Measurements from ENCODE around the gene HSPH1.
"Not testable (repeated sequence)": the region's sequence is repeated elsewhere in the genome, so short reads cannot be mapped to it uniquely, and the experiment has no call there.

The HSPH1 gene

GRCh38 chr13:31198519-31198918 is 36.8 kb upstream of the HSPH1 start:
- Histone ChIP-seq H3K36me3 (ENCODE audit: control insufficient read depth, low read depth, low read length) (no peaks in the 10 kb centered on the region), H3K4me3 (ENCODE audit: low read length) (no peak overlapping the region), H3K27ac (ENCODE audit: low read length) (no peak overlapping the region), H3K9me3 (ENCODE audit: control insufficient read depth, low read depth, low read length) (no peaks in the 10 kb centered on the region), H3K4me1 (ENCODE audit: control insufficient read depth, low read depth, low read length) (no peaks in the 10 kb centered on the region), H3K9ac (ENCODE audit: low read length) (no peak overlapping the region), H3K27me3 (ENCODE audit: control insufficient read depth, insufficient read depth, low read length) (peaks cover 14% of the 10 kb centered on the region)

GRCh38 chr13:31196992-31197391 is 35.3 kb upstream of the HSPH1 start:
- H3K27me3 ChIP-seq (ENCODE audit: control insufficient read depth, insufficient read depth, low read length): peaks cover 14% of the 10 kb centered on the region
- no peak overlapping the region for H3K4me3 ChIP-seq (ENCODE audit: low read length)
- H3K27ac ChIP-seq (ENCODE audit: low read length): no peak overlapping the region
- no peaks in the 10 kb centered on the region for H3K4me1 ChIP-seq (ENCODE audit: control insufficient read depth, low read depth, low read length)
- H3K9me3 ChIP-seq (ENCODE audit: control insufficient read depth, low read depth, low read length): no peaks in the 10 kb centered on the region
- H3K9ac ChIP-seq (ENCODE audit: low read length): no peak overlapping the region
- H3K36me3 ChIP-seq (ENCODE audit: control insufficient read depth, low read depth, low read length): no peaks in the 10 kb centered on the region

- H3K9me3 ChIP-seq (ENCODE audit: control insufficient read depth, low read depth, low read length): no peaks in the 10 kb centered on the region
- peaks cover 6% of the 10 kb centered on the region for H3K27me3 ChIP-seq (ENCODE audit: control insufficient read depth, insufficient read depth, low read length)
Observed at GRCh38 chr13:31195616-31196015, 33.9 kb upstream of the HSPH1 start.

DNA sequence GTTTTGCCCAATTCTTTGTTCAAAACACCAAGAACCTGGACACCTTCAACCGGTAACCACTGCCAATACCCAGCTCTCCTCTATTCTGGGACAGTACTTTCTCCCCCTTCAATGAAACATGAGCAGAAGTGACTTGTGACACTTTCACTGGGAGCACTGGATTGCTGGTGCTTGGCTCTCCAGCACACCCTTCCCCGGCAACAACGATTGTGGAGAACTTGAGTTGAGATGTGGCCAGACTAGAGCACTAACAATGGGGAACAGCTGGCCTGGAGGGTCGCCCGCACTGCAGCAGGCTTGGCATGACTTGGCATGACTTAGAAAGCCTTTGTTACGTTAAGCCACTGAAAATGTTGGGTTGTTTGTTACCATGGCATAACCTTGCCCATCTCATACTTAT is 30.6 kb upstream of the HSPH1 start:
- no peaks in the 10 kb centered on the region for H3K4me1 ChIP-seq (ENCODE audit: control insufficient read depth, low read depth, low read length)
- no peak overlapping the region for H3K9ac ChIP-seq (ENCODE audit: low read length)
- no peaks in the 10 kb centered on the region for H3K9me3 ChIP-seq (ENCODE audit: control insufficient read depth, low read depth, low read length)
- no peak overlapping the region for H3K27ac ChIP-seq (ENCODE audit: low read length)
- H3K27me3 ChIP-seq (ENCODE audit: control insufficient read depth, insufficient read depth, low read length): no peaks in the 10 kb centered on the region
- no peaks in the 10 kb centered on the region for H3K36me3 ChIP-seq (ENCODE audit: control insufficient read depth, low read depth, low read length)
- H3K4me3 ChIP-seq (ENCODE audit: low read length): no peak overlapping the region

More at GRCh38 chr13:31195616-31196015, 33.9 kb upstream of the HSPH1 start:
- Histone ChIP-seq H3K36me3 (ENCODE audit: control insufficient read depth, low read depth, low read length) (no peaks in the 10 kb centered on the region), H3K27ac (ENCODE audit: low read length) (no peak overlapping the region), H3K4me1 (ENCODE audit: control insufficient read depth, low read depth, low read length) (no peaks in the 10 kb centered on the region), H3K4me3 (ENCODE audit: low read length) (no peak overlapping the region), H3K9ac (ENCODE audit: low read length) (no peak overlapping the region)

GRCh38 chr13:31191748-31192147 is 30.0 kb upstream of the HSPH1 start:
- Histone ChIP-seq H3K9ac (ENCODE audit: low read length) (no peak overlapping the region), H3K4me3 (ENCODE audit: low read length) (no peak overlapping the region), H3K27me3 (ENCODE audit: control insufficient read depth, insufficient read depth, low read length) (no peaks in the 10 kb centered on the region), H3K4me1 (ENCODE audit: control insufficient read depth, low read depth, low read length) (no peaks in the 10 kb centered on the region), H3K27ac (ENCODE audit: low read length) (no peak overlapping the region), H3K9me3 (ENCODE audit: control insufficient read depth, low read depth, low read length) (no peaks in the 10 kb centered on the region), H3K36me3 (ENCODE audit: control insufficient read depth, low read depth, low read length) (no peaks in the 10 kb centered on the region)

DNA sequence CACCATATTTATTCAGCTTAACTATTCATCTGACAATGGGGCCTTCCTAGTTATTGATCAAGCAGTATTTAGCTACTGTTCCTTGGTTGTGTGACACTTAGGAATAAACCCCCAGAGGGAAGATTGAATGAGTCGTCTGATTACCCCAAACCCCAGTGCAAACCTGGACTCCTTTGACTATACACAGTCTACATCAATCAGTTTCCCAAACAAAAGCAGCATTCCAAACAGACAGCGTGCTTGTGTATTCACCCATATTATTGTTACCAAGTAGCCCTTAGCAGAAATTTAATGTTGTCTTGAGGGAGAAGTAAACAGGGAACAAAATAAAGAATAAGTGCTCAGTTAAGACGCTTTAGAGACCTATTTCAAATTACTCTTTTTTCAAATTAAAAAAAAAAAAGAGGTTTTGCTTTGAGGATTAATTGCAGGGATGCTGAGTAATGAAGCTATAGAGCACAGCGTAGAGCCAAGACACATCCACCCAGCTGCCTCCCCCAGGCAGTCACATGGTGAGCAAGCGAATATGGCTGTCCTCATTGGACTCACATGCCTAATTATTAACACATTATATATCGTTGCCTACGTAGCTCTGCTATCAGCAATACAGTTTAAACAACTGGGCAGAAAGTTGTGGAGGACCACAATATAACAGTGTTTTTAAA is 23.4 kb upstream of the HSPH1 start:
- H3K4me3 ChIP-seq (ENCODE audit: low read length): no peak overlapping the region
- no peaks in the 10 kb centered on the region for H3K27me3 ChIP-seq (ENCODE audit: control insufficient read depth, insufficient read depth, low read length)
- no peak overlapping the region for H3K27ac ChIP-seq (ENCODE audit: low read length)
- no peaks in the 10 kb centered on the region for H3K9me3 ChIP-seq (ENCODE audit: control insufficient read depth, low read depth, low read length)
- H3K4me1 ChIP-seq (ENCODE audit: control insufficient read depth, low read depth, low read length): no peaks in the 10 kb centered on the region
- no peaks in the 10 kb centered on the region for H3K36me3 ChIP-seq (ENCODE audit: control insufficient read depth, low read depth, low read length)
- H3K9ac ChIP-seq (ENCODE audit: low read length): no peak overlapping the region

- Histone ChIP-seq H3K36me3 (ENCODE audit: control insufficient read depth, low read depth, low read length) (no peaks in the 10 kb centered on the region), H3K27ac (ENCODE audit: low read length) (no peak overlapping the region), H3K4me1 (ENCODE audit: control insufficient read depth, low read depth, low read length) (no peaks in the 10 kb centered on the region), H3K27me3 (ENCODE audit: control insufficient read depth, insufficient read depth, low read length) (no peaks in the 10 kb centered on the region), H3K9ac (ENCODE audit: low read length) (no peak overlapping the region), H3K9me3 (ENCODE audit: control insufficient read depth, low read depth, low read length) (no peaks in the 10 kb centered on the region), H3K4me3 (ENCODE audit: low read length) (no peak overlapping the region)
Observed at GRCh38 chr13:31184451-31184850, 22.7 kb upstream of the HSPH1 start.

GRCh38 chr13:31182987-31183386 is 21.3 kb upstream of the HSPH1 start:
- Histone ChIP-seq H3K27me3 (ENCODE audit: control insufficient read depth, insufficient read depth, low read length) (no peaks in the 10 kb centered on the region), H3K4me1 (ENCODE audit: control insufficient read depth, low read depth, low read length) (no peaks in the 10 kb centered on the region)

DNA sequence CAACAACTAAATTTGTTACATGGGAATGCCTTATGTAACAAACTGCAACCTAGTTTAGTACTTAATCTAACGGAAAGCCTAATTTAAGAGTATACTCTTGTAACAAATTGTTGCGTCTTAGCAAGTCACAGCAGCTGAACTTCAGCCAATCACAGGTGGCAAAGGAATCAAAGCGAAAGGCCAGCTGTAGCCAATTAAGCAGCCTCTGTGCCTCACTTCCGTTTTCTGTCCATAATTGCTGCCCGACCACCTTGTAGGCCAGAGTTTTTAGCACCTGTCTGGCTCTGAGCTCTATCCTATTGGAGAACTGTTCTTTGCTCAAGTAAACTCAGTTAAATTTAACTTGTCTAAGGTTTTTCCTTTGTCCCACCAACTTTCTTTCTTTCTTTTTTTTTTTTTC is 18.1 kb upstream of the HSPH1 start:
- H3K4me1 ChIP-seq (ENCODE audit: control insufficient read depth, low read depth, low read length): no peaks in the 10 kb centered on the region
- no peaks in the 10 kb centered on the region for H3K36me3 ChIP-seq (ENCODE audit: control insufficient read depth, low read depth, low read length)
- no peaks in the 10 kb centered on the region for H3K9me3 ChIP-seq (ENCODE audit: control insufficient read depth, low read depth, low read length)
- no peak overlapping the region for H3K27ac ChIP-seq (ENCODE audit: low read length)
- H3K4me3 ChIP-seq (ENCODE audit: low read length): no peak overlapping the region
- no peaks in the 10 kb centered on the region for H3K27me3 ChIP-seq (ENCODE audit: control insufficient read depth, insufficient read depth, low read length)
- no peak overlapping the region for H3K9ac ChIP-seq (ENCODE audit: low read length)

More at GRCh38 chr13:31182987-31183386, 21.3 kb upstream of the HSPH1 start:
- Histone ChIP-seq H3K4me3 (ENCODE audit: low read length) (no peak overlapping the region), H3K27ac (ENCODE audit: low read length) (no peak overlapping the region), H3K9me3 (ENCODE audit: control insufficient read depth, low read depth, low read length) (no peaks in the 10 kb centered on the region), H3K36me3 (ENCODE audit: control insufficient read depth, low read depth, low read length) (no peaks in the 10 kb centered on the region), H3K9ac (ENCODE audit: low read length) (no peak overlapping the region)

GRCh38 chr13:31179241-31179640 is 17.5 kb upstream of the HSPH1 start:
- Histone ChIP-seq H3K9ac (ENCODE audit: low read length) (no peak overlapping the region), H3K27me3 (ENCODE audit: control insufficient read depth, insufficient read depth, low read length) (no peaks in the 10 kb centered on the region), H3K4me3 (ENCODE audit: low read length) (no peak overlapping the region), H3K27ac (ENCODE audit: low read length) (no peak overlapping the region), H3K36me3 (ENCODE audit: control insufficient read depth, low read depth, low read length) (no peaks in the 10 kb centered on the region), H3K9me3 (ENCODE audit: control insufficient read depth, low read depth, low read length) (no peaks in the 10 kb centered on the region), H3K4me1 (ENCODE audit: control insufficient read depth, low read depth, low read length) (no peaks in the 10 kb centered on the region)

DNA sequence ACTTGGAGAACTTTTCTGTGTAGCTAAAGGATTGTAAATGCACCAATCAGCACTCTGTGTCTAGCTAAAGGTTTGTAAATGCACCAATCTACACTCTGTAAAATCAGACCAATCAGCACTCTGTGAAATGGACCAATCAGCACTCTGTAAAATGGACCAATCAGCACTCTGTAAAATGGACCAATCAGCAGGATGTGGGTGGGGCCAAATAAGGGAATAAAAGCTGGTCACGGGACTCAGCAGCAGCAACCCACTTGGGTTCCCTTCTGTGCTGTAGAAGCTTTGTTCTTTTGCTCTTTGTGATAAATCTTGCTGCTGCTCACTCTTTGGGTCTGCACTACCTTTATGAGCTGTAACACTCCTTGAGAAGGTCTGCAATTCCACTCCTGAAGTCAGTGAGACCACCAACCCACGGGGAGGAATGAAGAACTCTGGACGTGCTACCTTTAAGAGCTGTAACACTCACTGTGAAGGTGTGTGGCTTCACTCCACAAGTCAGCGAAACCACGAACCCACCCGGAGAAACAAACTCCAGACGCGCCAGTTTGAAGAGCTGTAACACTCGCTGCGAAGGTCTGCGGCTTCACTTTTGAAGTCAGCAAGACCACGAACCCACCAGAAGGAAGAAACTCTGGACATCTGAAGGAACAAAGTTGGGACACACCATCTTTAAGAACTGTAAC is 16.2 kb upstream of the HSPH1 start:
- H3K27ac ChIP-seq (ENCODE audit: low read length); H3K36me3 ChIP-seq (ENCODE audit: control insufficient read depth, low read depth, low read length); H3K4me3 ChIP-seq (ENCODE audit: low read length); H3K9me3 ChIP-seq (ENCODE audit: control insufficient read depth, low read depth, low read length); H3K9ac ChIP-seq (ENCODE audit: low read length); H3K27me3 ChIP-seq (ENCODE audit: control insufficient read depth, insufficient read depth, low read length); H3K4me1 ChIP-seq (ENCODE audit: control insufficient read depth, low read depth, low read length): not testable (repeated sequence)
